ENCODE measurements around the gene ZCCHC4. TPM values are rescaled to one million over a fixed set of nuclear protein-coding genes. Genes with fewer than 3 reads are reported as not detected.

The ZCCHC4 gene
- total RNA-seq = 12.4 TPM

DNA sequence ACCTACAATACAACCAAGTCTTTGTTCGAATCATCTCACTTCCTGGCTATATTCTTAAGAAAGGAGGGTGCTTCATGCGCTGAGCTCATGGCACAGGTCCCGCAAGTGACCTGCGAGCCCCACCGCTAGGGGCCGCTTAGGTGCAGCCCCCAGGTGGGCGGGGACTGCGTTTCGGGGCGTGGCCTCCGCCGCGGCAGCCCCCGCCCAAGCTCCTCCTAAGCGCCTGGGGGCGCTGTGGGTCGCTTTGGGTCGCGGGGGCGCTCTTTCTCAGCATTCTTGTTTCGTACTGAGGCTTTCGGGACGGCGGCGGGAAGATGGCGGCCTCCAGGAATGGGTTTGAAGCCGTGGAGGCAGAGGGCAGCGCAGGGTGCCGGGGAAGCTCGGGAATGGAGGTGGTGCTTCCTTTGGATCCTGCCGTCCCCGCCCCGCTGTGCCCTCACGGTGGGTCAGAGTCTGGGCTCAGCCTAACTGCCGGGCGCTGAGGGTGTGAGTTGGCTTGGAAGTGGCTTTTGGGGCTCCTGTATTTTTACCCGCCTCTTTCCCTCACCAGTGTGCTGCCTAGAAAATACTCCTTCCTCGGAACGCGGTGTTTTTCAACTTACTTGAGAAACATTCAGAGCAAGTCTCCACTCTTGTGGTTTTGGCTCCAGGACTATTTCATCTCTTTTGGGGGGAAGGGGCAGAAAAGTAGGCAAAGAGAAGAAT lies at the start of gene ZCCHC4:
Gene ZCCHC4, plus strand, starts transcription at position 279 of the 705 bp plus-strand sequence. Its CDS starts 36 bp downstream, at position 315.
- Histone ChIP-seq H3K9me3 (ENCODE audit: low read depth, low read length) (no peaks in the 10 kb centered on the region), H3K27me3 (ENCODE audit: insufficient read depth, low read length) (no peaks in the 10 kb centered on the region), H3K4me1 (ENCODE audit: insufficient read depth, low read length) (peaks cover 24% of the 10 kb centered on the region), H3K4me3 (ENCODE audit: low read length) (peak within 1 kb of the TSS; percentile 86)

DNA sequence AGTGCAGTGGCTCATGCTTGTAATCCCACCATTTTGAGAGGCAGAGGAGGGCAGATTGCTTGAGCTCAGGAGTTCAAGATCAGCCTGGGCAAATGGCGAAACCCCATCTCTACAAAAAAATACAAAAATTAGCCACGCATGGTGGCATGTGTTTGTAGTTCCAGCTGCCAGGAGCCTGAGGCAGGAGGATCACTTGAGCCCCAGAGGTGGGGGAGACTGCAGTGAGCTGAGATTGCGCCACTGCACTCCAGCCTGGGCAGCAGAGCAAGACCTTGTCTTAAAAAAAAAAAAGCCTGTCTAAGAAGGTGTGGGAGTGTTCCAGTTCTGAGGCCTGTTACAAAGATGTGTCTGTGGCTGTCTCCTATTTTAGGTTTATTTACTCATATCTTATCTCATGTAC lies 40.7 kb upstream of the ZCCHC4 start:
- H3K4me3 ChIP-seq (ENCODE audit: low read length) = no peak overlapping the region
- H3K4me1 ChIP-seq (ENCODE audit: insufficient read depth, low read length) = no peaks in the 10 kb centered on the region
- H3K9me3 ChIP-seq (ENCODE audit: low read depth, low read length) = no peaks in the 10 kb centered on the region
- H3K27me3 ChIP-seq (ENCODE audit: insufficient read depth, low read length) = no peaks in the 10 kb centered on the region

DNA sequence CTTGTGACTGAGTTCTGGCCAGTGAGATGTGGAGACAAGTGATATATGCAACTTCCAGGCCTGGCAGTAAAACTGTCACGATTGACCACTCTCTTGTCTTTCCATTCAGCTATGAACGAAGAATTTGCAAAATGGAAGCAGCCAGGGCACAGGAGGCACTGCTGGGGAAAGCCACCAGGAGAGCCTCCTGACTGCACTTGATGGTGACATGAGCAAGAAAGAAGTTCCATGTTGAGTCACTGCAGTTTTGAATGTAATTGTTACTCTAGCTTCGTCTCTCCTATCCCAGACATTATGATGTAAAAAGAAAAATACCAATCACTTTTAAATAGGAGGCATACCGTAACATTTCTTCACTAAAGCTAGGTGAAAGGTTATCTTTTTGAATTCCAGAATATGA lies 32.4 kb upstream of the ZCCHC4 start:
- Histone ChIP-seq H3K4me3 (ENCODE audit: low read length) (no peak overlapping the region), H3K4me1 (ENCODE audit: insufficient read depth, low read length) (no peaks in the 10 kb centered on the region), H3K27me3 (ENCODE audit: insufficient read depth, low read length) (no peaks in the 10 kb centered on the region), H3K9me3 (ENCODE audit: low read depth, low read length) (no peaks in the 10 kb centered on the region)

DNA sequence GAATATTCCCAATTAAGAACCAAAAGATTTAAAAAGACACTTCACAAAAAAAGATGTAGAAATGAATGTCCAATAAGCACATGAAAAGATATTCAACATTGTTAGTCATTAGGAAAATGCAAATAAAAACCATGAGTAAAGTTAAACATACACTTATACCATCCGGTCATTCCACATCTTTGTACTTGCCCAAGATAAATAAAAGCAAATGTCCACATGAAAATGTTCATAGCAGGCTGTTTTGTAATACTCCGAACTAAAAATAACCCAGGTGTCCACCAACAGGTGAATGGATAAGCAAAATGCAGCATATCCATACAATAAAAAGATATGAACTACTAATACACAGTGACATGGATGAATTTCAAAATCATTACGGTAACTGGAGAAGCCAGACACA lies 28.6 kb upstream of the ZCCHC4 start:
- no peaks in the 10 kb centered on the region for H3K27me3 ChIP-seq (ENCODE audit: insufficient read depth, low read length)
- H3K4me1 ChIP-seq (ENCODE audit: insufficient read depth, low read length) = no peaks in the 10 kb centered on the region
- H3K9me3 ChIP-seq (ENCODE audit: low read depth, low read length) = no peaks in the 10 kb centered on the region
- no peak overlapping the region for H3K4me3 ChIP-seq (ENCODE audit: low read length)

DNA sequence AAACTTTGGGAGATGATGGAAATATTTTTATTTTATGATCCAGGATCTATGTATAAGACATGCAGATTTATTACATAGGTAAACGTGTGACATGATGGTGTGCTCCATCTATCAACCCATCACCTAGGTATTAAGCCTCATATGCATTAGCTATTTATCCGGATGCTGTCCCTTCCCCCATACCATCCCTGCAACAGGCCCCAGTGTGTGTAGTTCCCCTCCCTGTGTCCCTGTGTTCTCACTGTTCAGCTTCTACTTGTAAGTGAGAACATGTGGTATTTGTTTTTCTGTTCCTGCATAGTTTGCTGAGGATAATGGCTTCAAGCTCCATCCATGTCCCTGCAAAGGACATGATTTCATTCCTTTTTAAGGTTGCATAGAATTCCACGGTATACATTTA lies 28.1 kb upstream of the ZCCHC4 start:
- no peaks in the 10 kb centered on the region for H3K9me3 ChIP-seq (ENCODE audit: low read depth, low read length)

GRCh38 chr4:25290490-25291067 lies 22.0 kb upstream of the ZCCHC4 start:
- H3K27me3 ChIP-seq (ENCODE audit: insufficient read depth, low read length) = no peaks in the 10 kb centered on the region
- no peak overlapping the region for H3K4me3 ChIP-seq (ENCODE audit: low read length)
- no peaks in the 10 kb centered on the region for H3K4me1 ChIP-seq (ENCODE audit: insufficient read depth, low read length)
- H3K9me3 ChIP-seq (ENCODE audit: low read depth, low read length) = no peaks in the 10 kb centered on the region

More for the DNA sequence above, 28.1 kb upstream of the ZCCHC4 start:
- H3K27me3 ChIP-seq (ENCODE audit: insufficient read depth, low read length) = no peaks in the 10 kb centered on the region
- H3K4me1 ChIP-seq (ENCODE audit: insufficient read depth, low read length) = no peaks in the 10 kb centered on the region
- H3K4me3 ChIP-seq (ENCODE audit: low read length) = no peak overlapping the region

DNA sequence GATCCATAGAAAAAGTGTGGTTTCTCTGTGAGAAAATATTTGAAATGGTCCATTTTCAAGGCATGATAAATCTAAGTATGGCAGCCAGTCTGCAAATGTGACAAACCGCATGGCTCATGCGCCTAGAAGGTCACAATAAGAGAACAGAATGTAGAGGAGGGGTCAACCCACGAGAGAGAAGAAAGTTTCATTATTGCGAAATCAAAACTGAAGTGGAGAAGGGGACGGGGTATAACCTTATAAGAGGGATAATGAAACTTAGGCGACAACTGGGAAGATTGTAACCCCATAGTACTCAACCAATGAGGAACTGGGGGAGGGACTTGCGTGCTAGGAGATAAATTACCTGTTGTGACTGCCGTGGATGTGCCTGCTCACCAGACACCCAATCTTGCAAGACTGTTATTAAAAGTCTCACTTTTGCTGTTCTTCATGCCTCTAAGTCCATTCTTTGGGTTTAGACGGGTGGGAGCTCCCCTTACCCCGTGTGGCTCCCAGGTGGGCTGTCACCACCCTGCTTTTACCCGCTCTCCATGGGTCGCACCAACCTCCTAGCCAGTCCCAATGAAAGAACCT lies 21.3 kb upstream of the ZCCHC4 start:
- no peaks in the 10 kb centered on the region for H3K27me3 ChIP-seq (ENCODE audit: insufficient read depth, low read length)
- H3K4me1 ChIP-seq (ENCODE audit: insufficient read depth, low read length) = no peaks in the 10 kb centered on the region
- no peaks in the 10 kb centered on the region for H3K9me3 ChIP-seq (ENCODE audit: low read depth, low read length)
- H3K4me3 ChIP-seq (ENCODE audit: low read length) = no peak overlapping the region

DNA sequence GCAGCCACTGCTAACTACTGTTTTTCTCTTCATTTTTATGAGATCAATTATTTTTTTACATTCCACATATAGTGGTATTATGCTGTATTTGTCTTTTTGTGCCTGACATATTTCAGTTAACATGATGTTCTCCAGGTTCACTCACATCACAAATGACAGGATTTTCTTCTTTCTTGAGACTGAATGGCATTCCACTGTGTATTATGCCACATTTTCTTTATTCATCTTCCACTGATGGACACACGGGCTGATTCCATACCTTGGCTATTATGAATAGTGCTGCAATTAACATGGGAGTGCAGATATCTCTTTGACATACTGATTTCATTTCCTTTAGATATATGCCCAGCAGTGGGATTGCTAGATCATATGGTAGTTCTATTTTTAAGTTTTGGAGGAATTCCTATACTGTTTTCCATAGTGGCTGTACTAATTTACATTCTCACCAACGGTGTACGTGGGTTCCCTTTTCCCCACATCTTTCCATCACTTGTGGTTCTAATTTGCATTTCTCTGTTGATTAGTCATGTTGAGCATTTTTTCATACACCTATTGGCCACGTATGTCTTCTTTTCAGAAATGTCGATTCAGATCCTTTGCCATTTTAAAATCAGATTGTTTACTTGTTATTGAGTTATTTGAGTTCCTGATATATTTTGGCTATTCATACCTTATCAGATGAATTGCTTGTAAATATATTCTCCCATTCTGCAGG lies 14.9 kb upstream of the ZCCHC4 start:
- no peaks in the 10 kb centered on the region for H3K9me3 ChIP-seq (ENCODE audit: low read depth, low read length)
- H3K4me3 ChIP-seq (ENCODE audit: low read length) = no peak overlapping the region
- H3K4me1 ChIP-seq (ENCODE audit: insufficient read depth, low read length) = no peaks in the 10 kb centered on the region
- H3K27me3 ChIP-seq (ENCODE audit: insufficient read depth, low read length) = peaks cover 7% of the 10 kb centered on the region

GRCh38 chr4:25299476-25300203 lies 12.9 kb upstream of the ZCCHC4 start:
- peaks cover 7% of the 10 kb centered on the region for H3K27me3 ChIP-seq (ENCODE audit: insufficient read depth, low read length)

DNA sequence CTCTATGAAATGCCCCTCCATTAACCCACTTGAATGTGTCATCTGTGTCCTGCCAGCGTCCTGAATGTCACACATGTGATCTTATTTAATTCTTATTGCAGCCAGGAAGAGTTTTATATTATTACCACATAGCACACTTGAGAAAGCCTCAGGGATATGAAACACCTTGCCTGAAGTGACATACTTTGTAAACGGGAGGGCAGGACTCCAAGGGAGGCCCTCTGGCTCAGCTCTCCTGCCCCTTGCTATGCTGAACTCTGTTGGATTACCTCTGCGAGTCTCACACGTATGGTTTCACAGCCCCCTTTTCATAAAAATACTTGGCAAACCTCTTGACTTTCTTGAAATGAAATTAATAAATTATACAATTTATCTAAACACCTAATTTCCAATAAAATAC lies 11.1 kb upstream of the ZCCHC4 start:
- Histone ChIP-seq H3K4me3 (ENCODE audit: low read length) (no peak overlapping the region), H3K9me3 (ENCODE audit: low read depth, low read length) (no peaks in the 10 kb centered on the region), H3K4me1 (ENCODE audit: insufficient read depth, low read length) (no peaks in the 10 kb centered on the region), H3K27me3 (ENCODE audit: insufficient read depth, low read length) (peaks cover 7% of the 10 kb centered on the region)

More at GRCh38 chr4:25299476-25300203, 12.9 kb upstream of the ZCCHC4 start:
- Histone ChIP-seq H3K9me3 (ENCODE audit: low read depth, low read length) (no peaks in the 10 kb centered on the region), H3K4me1 (ENCODE audit: insufficient read depth, low read length) (no peaks in the 10 kb centered on the region), H3K4me3 (ENCODE audit: low read length) (no peak overlapping the region)

GRCh38 chr4:25302626-25303025 lies 9.9 kb upstream of the ZCCHC4 start:
- H3K27me3 ChIP-seq (ENCODE audit: insufficient read depth, low read length) = peaks cover 7% of the 10 kb centered on the region

GRCh38 chr4:25303578-25303977 lies 9.0 kb upstream of the ZCCHC4 start:
- no peaks in the 10 kb centered on the region for H3K9me3 ChIP-seq (ENCODE audit: low read depth, low read length)
- H3K27me3 ChIP-seq (ENCODE audit: insufficient read depth, low read length) = no peaks in the 10 kb centered on the region
- H3K4me3 ChIP-seq (ENCODE audit: low read length) = no peak overlapping the region
- no peaks in the 10 kb centered on the region for H3K4me1 ChIP-seq (ENCODE audit: insufficient read depth, low read length)

More at GRCh38 chr4:25302626-25303025, 9.9 kb upstream of the ZCCHC4 start:
- Histone ChIP-seq H3K9me3 (ENCODE audit: low read depth, low read length) (no peaks in the 10 kb centered on the region), H3K4me3 (ENCODE audit: low read length) (no peak overlapping the region), H3K4me1 (ENCODE audit: insufficient read depth, low read length) (no peaks in the 10 kb centered on the region)

DNA sequence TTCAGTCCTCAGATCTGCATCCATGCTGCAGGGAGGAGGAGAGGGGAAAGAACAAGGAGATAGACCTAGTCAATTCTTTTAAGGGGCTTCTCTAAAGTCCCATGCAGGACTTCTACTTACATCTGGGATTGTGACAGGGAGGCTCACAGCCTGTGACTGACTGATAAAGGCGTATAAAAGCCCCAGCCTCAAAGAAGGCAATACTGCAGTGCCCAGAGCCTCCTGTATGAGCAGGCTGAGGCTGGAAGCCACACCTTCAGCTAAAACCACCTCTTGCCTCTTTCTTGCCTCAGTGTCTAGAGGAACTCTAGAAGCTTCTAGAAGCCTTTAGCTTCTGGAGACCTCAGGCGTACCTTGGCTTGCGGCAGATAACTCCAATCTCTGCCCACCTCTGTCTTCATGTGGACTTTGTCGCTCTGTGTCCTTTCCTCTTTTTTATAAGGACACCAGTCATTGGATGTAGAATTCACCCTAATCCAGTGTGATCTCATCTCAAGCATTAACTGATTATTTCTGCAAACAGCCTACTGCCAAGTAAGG lies 6.0 kb upstream of the ZCCHC4 start:
- no peaks in the 10 kb centered on the region for H3K9me3 ChIP-seq (ENCODE audit: low read depth, low read length)
- no peaks in the 10 kb centered on the region for H3K27me3 ChIP-seq (ENCODE audit: insufficient read depth, low read length)
- peaks cover 10% of the 10 kb centered on the region for H3K4me1 ChIP-seq (ENCODE audit: insufficient read depth, low read length)
- H3K4me3 ChIP-seq (ENCODE audit: low read length) = no peak overlapping the region

- H3K27me3 ChIP-seq (ENCODE audit: insufficient read depth, low read length) = no peaks in the 10 kb centered on the region
- no peaks in the 10 kb centered on the region for H3K9me3 ChIP-seq (ENCODE audit: low read depth, low read length)
- peaks cover 14% of the 10 kb centered on the region for H3K4me1 ChIP-seq (ENCODE audit: insufficient read depth, low read length)
- no peak overlapping the region for H3K4me3 ChIP-seq (ENCODE audit: low read length)
Measured at GRCh38 chr4:25307596-25307995, 5.0 kb upstream of the ZCCHC4 start.
